HCT116 (cell line): ENCODE data around the gene CHDH.

ENCODE experiments used
- CTCF ChIP-seq, 3 experiments: fragments of 200-600 bp in 1 of 3; sonication (generic) in 1 of 3; IDR thresholded peaks in 2 of 3; conservative IDR thresholded peaks in 1 of 3; 2 replicates each; pipeline ENCODE4 v1.5.1; 2012 to 2017; ENCODE audit warnings: low read depth in 2 of 3, low read length in 2 of 3, antibody characterized with exemption in 1 of 3, borderline replicate concordance in 1 of 3, control low read depth in 1 of 3, mild to moderate bottlenecking in 1 of 3, mixed read lengths in 1 of 3, mixed run types in 1 of 3, moderate library complexity in 1 of 3; ENCODE audit not compliant: insufficient read depth in 1 of 3
- EZH2 ChIP-seq: fragments of 200-600 bp; sonication (generic); IDR thresholded peaks from 2 replicates; pipeline ENCODE4 v1.6.1; 2017; ENCODE audit warnings: antibody characterized with exemption, mixed run types
- EZH2phosphoT487 ChIP-seq: fragments of 200-600 bp; IDR thresholded peaks from 2 replicates; pipeline ENCODE4 v1.6.1; 2018; ENCODE audit warnings: antibody characterized with exemption, borderline replicate concordance
- POLR2A ChIP-seq: IDR thresholded peaks from 2 replicates; pipeline ENCODE4 v1.7.0; 2011; ENCODE audit warnings: borderline replicate concordance; ENCODE audit not compliant: insufficient read depth, insufficient read length; ENCODE audit errors: extremely low read depth
- RAD21 ChIP-seq: IDR thresholded peaks from 2 replicates; pipeline ENCODE4 v1.6.1; 2012; ENCODE audit warnings: low read depth, mild to moderate bottlenecking
- SP1 ChIP-seq: IDR thresholded peaks from 2 replicates; pipeline ENCODE4 v1.6.1; 2012; ENCODE audit warnings: low read depth
- YY1 ChIP-seq: IDR thresholded peaks from 2 replicates; pipeline ENCODE4 v1.6.1; 2011; ENCODE audit warnings: low read length, low read depth, moderate library complexity, mild to moderate bottlenecking; ENCODE audit not compliant: insufficient replicate concordance; ENCODE audit errors: extremely low read depth
- ZNF274 ChIP-seq: fragments of 200-500 bp; sonication (Bioruptor generic); IDR thresholded peaks from 2 replicates; pipeline ENCODE4 v1.6.1; 2014; ENCODE audit warnings: mild to moderate bottlenecking, low read depth, low read length, inconsistent platforms
- TF ChIP-seq, protein P1 (sequence below): IDR thresholded peaks from 2 replicates; pipeline ENCODE4 v1.6.1; 2012

DNA sequence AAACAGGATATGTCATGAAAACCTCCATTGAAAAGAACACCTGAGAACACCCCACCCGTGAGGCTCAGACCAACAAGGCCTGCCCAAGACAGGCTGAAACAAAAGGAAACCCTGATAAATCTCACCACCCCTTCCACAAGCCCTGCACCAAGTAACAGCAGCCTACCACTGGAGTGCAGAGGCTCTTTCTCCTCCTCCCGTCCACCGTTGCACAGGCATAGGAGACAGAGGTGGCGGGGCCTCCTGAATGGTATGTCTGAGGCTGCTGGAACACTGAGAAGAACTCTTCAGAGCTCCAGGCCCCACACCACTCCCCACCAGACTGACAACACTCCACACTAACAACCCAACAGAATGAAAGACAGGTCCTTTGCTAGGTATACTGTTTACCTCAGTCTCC lies 21.4 kb downstream of the CHDH start:
- TF ChIP-seq EZH2: no peak
- no peak for TF ChIP-seq SP1
- no peak for TF ChIP-seq ZNF274
- no peak for TF ChIP-seq EZH2phosphoT487
- TF ChIP-seq RAD21: no peak
- TF ChIP-seq POLR2A: no peak
- TF ChIP-seq CTCF (IDR thresholded peaks at IDR 0.05 in 2 of 3, conservative IDR thresholded peaks at IDR 0.05 in 1 of 3; ENCODE audit: borderline replicate concordance in 1 of 3, insufficient read depth in 1 of 3, low read depth in 2 of 3, low read length in 2 of 3): no peak
- TF ChIP-seq, protein P1, sequence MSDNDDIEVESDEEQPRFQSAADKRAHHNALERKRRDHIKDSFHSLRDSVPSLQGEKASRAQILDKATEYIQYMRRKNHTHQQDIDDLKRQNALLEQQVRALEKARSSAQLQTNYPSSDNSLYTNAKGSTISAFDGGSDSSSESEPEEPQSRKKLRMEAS: no peak
- TF ChIP-seq YY1: no peak
